Common myeloid progenitor, CD34-positive (primary cell): ENCODE results near the gene GABBR2.

Experiments used
- CTCF ChIA-PET: fragments of 350-600 bp; sonication (Branson Sonifier 250); formaldehyde crosslinking; loops from one replicate; lab custom pipeline; 2021; ENCODE audit warnings: antibody characterized with exemption; lab: Charles Lee
- POLR2A ChIA-PET: fragments of 350-600 bp; sonication (Branson Sonifier 250); formaldehyde crosslinking; loops from one replicate; lab custom pipeline; 2021; ENCODE audit warnings: antibody characterized with exemption; lab: Charles Lee
- DNase-seq, 3 donors: peaks; one replicate each; pipeline versions ENCODE4 v3.0.0 to v3.0.0-alpha.2; 2013
- H3K27ac ChIP-seq, 2 experiments: 1 replicate in 1 of 2; 2 replicates in 1 of 2; pipeline ENCODE4 v1.7.0; 2013; ENCODE audit warnings: inconsistent platforms in 2 of 2, low read length in 2 of 2, mild to moderate bottlenecking in 2 of 2, low read depth in 1 of 2, moderate library complexity in 1 of 2; ENCODE audit not compliant: severe bottlenecking in 2 of 2, insufficient read depth in 1 of 2, poor library complexity in 1 of 2
- H3K27me3 ChIP-seq, 5 experiments: replicated peaks in 2 of 5; 1 replicate in 3 of 5; 2 replicates in 2 of 5; pipeline versions ENCODE4 v1.6.1 to v1.7.0; 2013; ENCODE audit warnings: low read length in 4 of 5, mild to moderate bottlenecking in 2 of 5, moderate library complexity in 2 of 5, inconsistent platforms in 1 of 5; ENCODE audit not compliant: insufficient read depth in 5 of 5, control insufficient read depth in 4 of 5
- H3K36me3 ChIP-seq, 4 experiments: 1 replicate in 2 of 4; 2 replicates in 2 of 4; pipeline versions ENCODE4 v1.6.1 to v1.7.0; 2013; ENCODE audit warnings: low read length in 3 of 4, control low read depth in 1 of 4, mild to moderate bottlenecking in 1 of 4; ENCODE audit not compliant: control insufficient read depth in 4 of 4, insufficient read depth in 4 of 4
- H3K4me1 ChIP-seq, 4 experiments: 1 replicate in 3 of 4; 2 replicates in 1 of 4; pipeline versions ENCODE4 v1.6.1 to v1.7.1; 2013; ENCODE audit warnings: low read length in 3 of 4, mild to moderate bottlenecking in 3 of 4, control low read depth in 1 of 4, inconsistent platforms in 1 of 4, moderate library complexity in 1 of 4; ENCODE audit not compliant: control insufficient read depth in 4 of 4, insufficient read depth in 4 of 4; ENCODE audit errors: control extremely low read depth in 1 of 4
- H3K4me3 ChIP-seq, 7 experiments: 1 replicate in 4 of 7; 2 replicates in 3 of 7; pipeline versions ENCODE4 v1.5.1 to v1.7.0; 2013; ENCODE audit warnings: mild to moderate bottlenecking in 7 of 7, low read length in 6 of 7, moderate library complexity in 6 of 7, inconsistent platforms in 2 of 7, low read depth in 2 of 7, control low read depth in 1 of 7; ENCODE audit not compliant: insufficient read depth in 4 of 7, control insufficient read depth in 1 of 7; ENCODE audit errors: extremely low read depth in 1 of 7
- H3K9me3 ChIP-seq, 5 experiments: 1 replicate in 4 of 5; 2 replicates in 1 of 5; pipeline versions ENCODE4 v1.6.1 to v1.7.1; 2013; ENCODE audit warnings: low read length in 4 of 5, mild to moderate bottlenecking in 2 of 5, inconsistent platforms in 1 of 5, low read depth in 1 of 5, moderate library complexity in 1 of 5; ENCODE audit not compliant: control insufficient read depth in 4 of 5, insufficient read depth in 2 of 5; ENCODE audit errors: control extremely low read depth in 1 of 5
- WGBS: methylation state at CpG from one replicate; pipeline ENCODE4 v1.1.5; 2013; ENCODE audit not compliant: insufficient coverage; 5-methylcytosine and 5-hydroxymethylcytosine counted together

The GABBR2 gene

DNA sequence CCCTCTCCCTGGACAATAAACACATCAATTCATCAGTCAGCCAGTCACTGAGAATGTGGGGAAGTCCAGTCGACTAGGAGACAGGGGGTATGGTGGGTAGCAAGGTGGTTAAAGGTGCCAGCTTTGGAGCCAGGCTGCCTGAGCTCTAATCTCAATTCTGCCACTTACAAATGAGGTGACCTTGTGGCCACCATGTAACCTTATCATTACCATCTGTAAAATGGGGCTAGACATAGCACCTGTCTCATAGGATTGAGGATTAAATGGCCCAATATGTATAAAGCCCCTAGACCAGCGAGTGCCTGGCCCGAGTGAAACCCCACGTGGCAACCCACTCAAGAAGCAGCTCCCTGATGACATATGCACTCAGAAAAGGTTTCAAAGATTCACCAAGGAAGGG, 380.0 kb downstream of the GABBR2 start:
- 96% methylated on average over 3 of the region's 4 CpGs for WGBS

DNA sequence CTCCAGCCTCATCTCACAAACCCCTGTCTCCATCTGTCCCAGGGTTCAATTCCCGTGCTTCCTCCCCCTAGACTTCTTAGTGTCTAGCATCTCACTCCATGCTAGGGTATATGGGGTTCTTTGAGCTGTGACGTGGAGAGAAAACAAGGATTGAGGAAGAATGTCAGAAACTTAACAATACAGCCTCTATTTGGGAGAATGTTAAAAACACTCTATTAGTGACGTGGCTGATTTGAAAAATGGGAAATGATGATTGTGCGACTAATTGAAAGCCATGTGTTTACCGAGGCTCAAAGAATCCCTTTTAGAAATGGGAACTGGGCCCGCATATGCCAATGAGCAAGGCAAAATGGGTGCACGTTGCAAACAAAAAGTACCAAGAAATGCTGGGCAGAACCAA, 380.6 kb downstream of the GABBR2 start:
- Histone ChIP-seq H3K4me3 (no peak overlapping the region), H3K4me1 (peaks cover 0 to 8% (median 0%) of the 10 kb centered on the region in 4 experiments), H3K27me3 (peaks cover 0 to 14% (median 0%) of the 10 kb centered on the region in 5 experiments), H3K27ac (no peak overlapping the region), H3K36me3 (no peaks in the 10 kb centered on the region), H3K9me3 (no peaks in the 10 kb centered on the region)
- CTCF ChIA-PET, result interaction anchor here (0.9 kb wide), 2 partner anchors 13 to 448 kb away, joined by 3 to 5 read pairs; no protein-coding TSS in a partner anchor
- POLR2A ChIA-PET, result no interaction called here
- 93% methylated on average over 3 of the region's 7 CpGs for WGBS
- no peak for DNase-seq

More for the DNA sequence above, 380.0 kb downstream of the GABBR2 start:
- H3K9me3 ChIP-seq, result no peaks in the 10 kb centered on the region
- no peak for DNase-seq
- ChIA-PET CTCF (interaction anchor here (0.9 kb wide), 1 partner anchor 447 kb away, joined by 5 read pairs; no protein-coding TSS in a partner anchor), POLR2A (no interaction called here)
- H3K27me3 ChIP-seq, result peaks cover 0 to 14% (median 0%) of the 10 kb centered on the region in 5 experiments
- H3K4me1 ChIP-seq, result peaks cover 0 to 7% (median 0%) of the 10 kb centered on the region in 4 experiments
- H3K4me3 ChIP-seq, result no peak overlapping the region
- no peak overlapping the region for H3K27ac ChIP-seq
- no peaks in the 10 kb centered on the region for H3K36me3 ChIP-seq

DNA sequence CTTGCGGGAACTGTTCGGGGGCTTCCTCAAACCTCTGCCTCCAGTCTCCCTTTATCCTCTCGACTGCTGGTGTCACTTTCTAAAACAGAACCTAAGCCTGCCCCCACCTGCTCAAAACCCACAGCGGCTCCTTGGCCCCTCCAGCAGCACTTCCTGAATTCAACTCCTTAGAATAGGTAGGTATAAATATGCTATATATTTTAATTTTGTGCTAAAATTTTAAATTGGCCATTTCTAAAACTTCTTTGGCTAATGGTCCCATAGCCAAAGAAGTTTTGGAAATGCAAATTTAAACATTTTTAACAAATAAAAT, 381.5 kb downstream of the GABBR2 start:
- ChIA-PET CTCF (no interaction called here), POLR2A (no interaction called here)
- Histone ChIP-seq H3K27ac (no peak overlapping the region), H3K27me3 (peaks cover 0 to 17% (median 0%) of the 10 kb centered on the region in 5 experiments), H3K4me1 (peaks cover 0 to 8% (median 0%) of the 10 kb centered on the region in 4 experiments), H3K36me3 (no peaks in the 10 kb centered on the region), H3K4me3 (no peak overlapping the region), H3K9me3 (no peaks in the 10 kb centered on the region)
- DNase-seq, result no peak
- WGBS, result 100% methylated on average over 2 of the region's 4 CpGs

DNA sequence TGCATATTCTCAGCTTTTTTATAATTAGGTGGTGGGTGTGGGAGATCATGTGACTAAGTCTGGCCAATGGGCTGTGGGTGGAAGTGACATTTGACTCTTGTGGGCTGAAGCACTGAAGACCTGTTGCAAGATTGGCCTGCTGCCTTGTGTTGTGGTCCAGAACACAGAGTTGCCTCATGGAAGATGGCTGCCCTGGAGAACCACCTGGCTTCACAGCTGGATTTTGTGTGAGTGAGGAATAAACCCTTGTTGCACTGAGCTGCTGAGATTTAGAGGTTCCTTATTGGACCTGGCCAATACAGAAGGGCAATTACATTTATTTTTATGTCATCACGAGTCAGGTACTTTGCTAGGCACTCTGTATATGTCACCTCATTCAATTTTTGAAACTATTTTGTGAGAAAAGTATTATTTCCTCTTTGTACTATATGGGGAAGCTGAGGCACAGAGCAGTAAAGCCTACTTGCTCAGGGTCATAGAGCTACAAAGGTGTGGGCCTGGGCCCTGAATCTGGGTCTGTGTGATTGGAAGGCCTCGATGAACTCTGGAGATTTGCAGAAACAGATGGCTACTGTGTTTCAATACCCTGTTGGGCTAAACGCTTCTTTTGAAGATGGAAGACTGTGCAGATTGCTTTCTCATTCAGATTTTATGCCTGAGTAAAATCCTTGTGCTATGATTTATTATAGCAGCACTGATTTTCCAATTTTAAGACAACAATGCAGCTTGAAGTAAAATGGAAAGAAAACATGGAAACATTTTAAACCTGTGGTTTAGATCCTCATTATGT, 382.1 kb downstream of the GABBR2 start:
- Histone ChIP-seq H3K4me3 (no peak overlapping the region), H3K27me3 (peaks cover 0 to 12% (median 0%) of the 10 kb centered on the region in 5 experiments), H3K9me3 (no peaks in the 10 kb centered on the region), H3K27ac (no peak overlapping the region), H3K4me1 (peaks cover 0 to 8% (median 0%) of the 10 kb centered on the region in 4 experiments), H3K36me3 (no peaks in the 10 kb centered on the region)
- DNase-seq, result peak in 2 of 3 donors; percentile 34 to 38
- POLR2A ChIA-PET, result no interaction called here
- CTCF ChIA-PET, result no interaction called here
- WGBS, result no CpG with 5 or more reads among the region's 3 CpGs

DNA sequence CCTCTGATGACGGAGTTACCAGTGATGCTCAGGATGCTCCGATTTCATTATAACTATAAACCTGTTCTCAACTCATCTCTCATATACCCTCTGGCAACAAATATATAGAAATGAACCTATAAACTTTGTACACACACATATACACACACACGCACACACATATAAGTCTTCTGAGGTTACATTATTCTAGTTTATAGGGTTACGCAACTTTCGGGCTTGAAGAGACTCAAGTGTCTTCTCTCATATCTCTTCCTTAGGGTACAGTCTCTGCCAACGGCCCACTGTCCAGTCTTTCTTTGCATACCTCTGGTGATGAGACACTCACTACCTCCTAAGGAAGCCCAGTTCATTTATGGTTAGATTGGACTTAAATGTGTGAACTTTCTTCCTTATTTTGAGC, 383.9 kb downstream of the GABBR2 start:
- Histone ChIP-seq H3K4me1 (peaks cover 0 to 8% (median 0%) of the 10 kb centered on the region in 4 experiments), H3K4me3 (no peak overlapping the region), H3K27me3 (peaks cover 0 to 9% (median 0%) of the 10 kb centered on the region in 5 experiments), H3K9me3 (no peaks in the 10 kb centered on the region), H3K36me3 (no peaks in the 10 kb centered on the region), H3K27ac (no peak overlapping the region)
- no peak for DNase-seq
- ChIA-PET CTCF (no interaction called here), POLR2A (no interaction called here)
- WGBS, result 80% methylated on average over 5 of the region's 6 CpGs

DNA sequence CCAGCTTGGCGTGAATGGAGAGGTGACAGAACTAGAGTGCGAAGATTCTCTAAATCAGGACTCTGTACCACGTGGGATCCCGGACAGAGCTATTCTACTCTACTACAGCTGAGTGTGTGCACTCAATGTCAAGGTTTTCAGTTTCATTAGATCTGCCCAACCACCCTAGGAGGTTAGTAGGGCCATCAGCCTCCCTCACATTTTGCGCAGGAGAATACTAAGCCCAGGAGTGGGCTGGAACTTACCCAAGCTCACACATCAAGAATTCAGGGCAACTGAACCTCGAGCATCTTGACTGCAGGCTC, 385.0 kb downstream of the GABBR2 start:
- no peak for DNase-seq
- CTCF ChIA-PET, result no interaction called here
- 98% methylated on average over 6 of the region's 6 CpGs for WGBS
- no peaks in the 10 kb centered on the region for H3K9me3 ChIP-seq
- no peaks in the 10 kb centered on the region for H3K36me3 ChIP-seq
- no peak overlapping the region for H3K27ac ChIP-seq
- no peak overlapping the region for H3K4me3 ChIP-seq
- POLR2A ChIA-PET, result no interaction called here
- H3K27me3 ChIP-seq, result peaks cover 0 to 4% (median 0%) of the 10 kb centered on the region in 5 experiments
- peaks cover 0 to 8% (median 0%) of the 10 kb centered on the region in 4 experiments for H3K4me1 ChIP-seq

DNA sequence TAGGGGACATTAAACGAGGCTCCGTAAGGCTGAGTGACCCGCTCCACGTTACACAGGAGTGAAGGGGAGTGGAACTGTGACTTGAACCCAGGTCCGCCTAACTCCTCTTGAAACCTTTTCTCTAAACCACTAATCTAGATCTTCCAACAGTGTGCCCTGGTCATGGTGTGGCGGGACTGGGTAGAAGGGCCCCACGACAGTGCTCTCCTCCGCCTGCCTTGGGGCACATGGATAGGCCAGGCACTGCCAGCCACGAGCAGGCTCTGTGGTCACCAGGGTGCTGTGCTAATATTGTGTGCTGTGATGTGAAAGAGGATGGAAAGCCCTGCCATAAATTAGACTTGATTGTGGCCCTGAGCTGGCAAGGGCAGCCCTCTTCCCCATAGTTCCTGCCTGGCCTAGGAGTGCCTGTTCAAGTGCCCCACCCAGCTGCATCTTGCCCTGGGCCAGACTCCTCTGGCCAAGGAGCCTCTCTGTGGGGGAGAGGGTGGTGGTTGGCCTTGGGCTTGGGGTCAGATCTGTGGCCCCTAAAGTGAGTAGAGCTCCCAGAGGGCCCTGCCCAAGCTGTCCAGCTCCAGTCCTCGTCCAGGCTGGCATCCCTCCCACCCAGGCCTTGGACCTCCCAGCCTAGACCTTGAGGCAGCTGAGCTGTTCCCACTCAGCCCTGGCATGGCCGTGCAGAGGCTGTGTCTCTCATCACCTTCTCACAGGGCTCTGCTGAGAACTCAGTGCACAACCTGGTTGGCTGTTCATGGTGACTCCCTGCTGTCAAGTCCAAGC, 385.5 kb downstream of the GABBR2 start:
- Histone ChIP-seq H3K4me1 (peaks cover 0 to 8% (median 0%) of the 10 kb centered on the region in 4 experiments), H3K9me3 (no peaks in the 10 kb centered on the region), H3K27ac (no peak overlapping the region), H3K27me3 (peaks cover 0 to 4% (median 0%) of the 10 kb centered on the region in 5 experiments), H3K4me3 (no peak overlapping the region), H3K36me3 (no peaks in the 10 kb centered on the region)
- ChIA-PET CTCF (no interaction called here), POLR2A (no interaction called here)
- no peak for DNase-seq
- 91% methylated on average over 4 of the region's 11 CpGs for WGBS
